GM21381 (cell line): ENCODE measurements around the gene TRIM8.
"Not testable (repeated sequence)": the region's sequence is repeated elsewhere in the genome, so short reads cannot be mapped to it uniquely, and the experiment has no call there.

Source experiments
- ATAC-seq: cut with Tn5 transposase; IDR thresholded peaks from one replicate; pipeline ENCODE4 v1.9.1; 2021; ENCODE audit warnings: mild to moderate bottlenecking, moderate library complexity; ENCODE audit not compliant: unreplicated experiment

The TRIM8 gene

DNA sequence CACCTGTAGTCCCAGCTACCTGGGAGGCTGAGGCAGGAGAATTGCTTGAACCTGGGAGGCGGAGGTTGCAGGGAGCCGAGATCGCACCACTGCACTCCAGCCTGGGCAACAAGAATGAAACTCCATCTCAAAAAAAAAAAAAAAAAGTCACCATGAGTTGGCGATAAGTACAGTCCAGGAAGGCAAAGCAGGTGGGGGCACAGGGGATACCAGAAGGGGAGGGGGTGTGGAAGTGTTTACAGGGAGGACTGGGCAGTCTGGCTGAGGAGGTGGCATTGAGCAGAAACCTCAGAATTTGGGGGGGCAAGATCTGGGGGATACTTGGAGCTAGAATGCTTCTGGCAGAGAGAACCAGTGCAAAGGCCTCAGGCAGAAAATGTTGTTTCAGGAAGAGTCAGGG is 23.1 kb downstream of the TRIM8 start:
- ATAC-seq = not testable (repeated sequence)

GRCh38 chr10:102668326-102669107 is 24.2 kb downstream of the TRIM8 start:
- no peak for ATAC-seq

DNA sequence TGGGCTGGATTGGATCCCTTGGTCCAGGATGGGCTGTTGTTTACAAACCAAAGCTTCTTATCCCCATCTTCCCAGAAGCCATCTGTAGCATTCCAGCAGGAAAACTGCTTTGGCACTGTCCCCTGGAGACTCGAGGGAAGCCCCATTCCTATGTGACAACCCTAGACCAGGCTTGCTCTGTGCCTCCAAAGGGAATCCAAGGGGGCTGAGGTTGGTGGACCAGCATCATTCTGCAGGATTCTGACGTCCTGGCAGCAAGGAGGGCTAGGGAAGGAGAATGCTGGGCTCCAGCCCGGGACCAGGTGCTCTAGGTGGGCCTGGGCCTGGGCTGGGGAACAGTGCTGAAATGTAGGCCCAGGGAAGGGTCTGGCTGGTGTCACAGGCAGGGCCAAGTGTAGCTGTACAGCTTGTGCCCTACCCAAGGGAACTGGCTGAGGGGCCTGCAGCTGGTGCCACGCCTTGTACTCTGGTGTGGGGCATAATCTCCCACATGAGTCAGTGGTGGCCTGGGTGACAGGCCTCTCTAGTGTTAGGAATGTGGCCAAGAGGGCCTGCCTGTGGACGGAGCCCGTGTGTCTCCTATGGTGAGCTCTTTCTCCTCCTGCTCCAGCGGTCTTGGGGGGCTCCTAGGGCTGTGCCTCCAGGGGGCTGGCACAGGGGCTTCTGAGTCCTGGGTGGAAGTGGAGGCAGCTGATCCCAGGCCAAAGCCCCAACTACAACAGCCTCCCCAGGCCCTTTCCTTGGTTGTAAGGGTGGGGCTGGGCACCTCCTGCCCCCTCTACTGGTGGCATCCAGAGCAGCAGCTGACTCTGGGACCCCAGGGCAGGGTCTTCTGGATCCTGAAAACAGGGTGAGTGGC is 25.2 kb downstream of the TRIM8 start:
- no peak for ATAC-seq

- ATAC-seq = no peak
Measured at GRCh38 chr10:102670065-102670670, 25.9 kb downstream of the TRIM8 start.

DNA sequence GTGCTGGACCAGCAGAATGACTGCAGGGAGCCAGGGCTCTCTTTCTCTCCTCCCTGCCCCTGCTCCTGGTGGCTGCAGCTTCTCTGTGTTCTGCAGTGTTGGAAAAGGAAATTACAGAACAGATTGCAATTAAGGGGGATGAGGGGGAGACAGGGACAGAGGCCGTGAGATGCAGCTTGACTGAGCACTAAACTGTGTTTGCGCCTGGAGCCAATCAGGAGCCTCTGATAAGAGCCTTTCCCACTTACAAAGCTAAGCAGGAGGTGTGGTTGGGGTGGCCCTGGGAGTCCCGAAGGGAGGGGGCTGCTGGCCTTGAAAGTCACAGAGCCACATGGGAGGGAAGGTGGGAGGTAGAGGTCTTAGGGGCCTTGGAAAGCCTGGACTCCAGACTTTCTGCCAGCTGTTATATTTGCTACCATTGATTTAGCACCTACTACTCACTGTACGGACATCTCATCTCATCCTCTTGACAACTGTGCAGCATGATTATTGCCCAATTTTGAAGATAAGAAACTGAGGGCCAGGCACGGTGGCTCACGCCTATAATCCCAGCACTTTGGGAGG is 26.7 kb downstream of the TRIM8 start:
- no peak for ATAC-seq

DNA sequence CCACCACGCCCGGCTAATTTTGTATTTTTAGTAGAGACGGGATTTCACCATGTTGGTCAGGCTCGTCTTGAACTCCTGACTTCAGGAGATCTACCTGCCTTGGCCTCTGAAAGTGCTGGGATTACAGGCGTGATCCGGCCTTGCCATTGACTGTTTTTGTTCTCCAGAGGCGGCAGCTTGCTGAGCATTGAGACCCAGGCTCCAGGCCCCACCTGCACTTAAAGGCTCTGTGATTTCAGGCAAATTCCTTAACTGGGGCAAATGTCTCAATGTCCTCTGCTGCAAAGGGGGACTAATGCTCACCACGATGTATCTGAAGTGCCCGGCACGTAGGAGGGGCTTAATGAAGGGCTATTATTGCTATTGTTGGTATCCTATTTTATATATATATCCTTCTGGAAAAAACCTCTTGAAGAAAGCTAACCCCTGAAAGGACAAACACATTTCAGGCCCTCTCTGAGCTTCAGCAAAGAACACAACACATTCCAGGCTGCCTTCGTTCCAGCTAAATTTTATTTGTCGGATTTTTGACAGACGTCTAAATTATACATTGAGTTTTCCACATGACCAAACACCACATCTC is 29.0 kb downstream of the TRIM8 start:
- no peak for ATAC-seq

DNA sequence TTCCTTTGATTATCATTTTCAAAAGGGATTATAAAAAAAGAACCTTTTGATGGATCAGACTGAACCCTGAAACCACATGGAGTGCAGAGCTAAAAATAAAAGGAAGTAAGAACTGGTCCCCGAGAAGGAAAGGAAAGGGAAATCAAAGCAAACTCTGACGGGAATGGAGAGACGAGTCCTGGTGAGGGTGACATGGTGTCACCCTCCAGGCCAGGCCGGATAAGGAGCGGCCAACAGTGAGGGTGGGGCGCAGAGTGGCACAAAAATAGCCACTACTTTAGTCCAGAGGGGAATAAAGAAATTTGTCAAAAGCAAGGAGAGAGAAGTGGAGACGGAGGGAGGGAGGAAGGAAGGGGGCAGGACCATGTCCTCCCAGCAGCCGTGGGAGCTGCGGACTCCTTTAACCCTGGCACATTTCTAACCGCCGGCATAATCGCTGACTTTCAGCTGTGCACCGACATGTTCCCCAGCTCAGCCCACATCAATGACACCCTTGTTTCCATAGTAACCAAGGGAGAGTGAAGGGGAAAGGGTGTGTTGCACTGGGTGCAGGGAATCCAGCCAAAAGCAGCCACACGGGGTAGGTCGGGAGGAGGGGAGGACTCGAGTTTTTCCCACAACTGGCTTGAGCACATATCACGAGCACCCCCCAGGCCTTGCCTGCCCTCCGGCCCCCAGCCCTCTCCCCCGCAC is 29.7 kb downstream of the TRIM8 start:
- no peak for ATAC-seq

- no peak for ATAC-seq
Measured at GRCh38 chr10:102674566-102674965, 30.3 kb downstream of the TRIM8 start.

- ATAC-seq = no peak
Measured at GRCh38 chr10:102675011-102675665, 30.9 kb downstream of the TRIM8 start.

GRCh38 chr10:102675666-102676533 is 31.6 kb downstream of the TRIM8 start:
- ATAC-seq = no peak

DNA sequence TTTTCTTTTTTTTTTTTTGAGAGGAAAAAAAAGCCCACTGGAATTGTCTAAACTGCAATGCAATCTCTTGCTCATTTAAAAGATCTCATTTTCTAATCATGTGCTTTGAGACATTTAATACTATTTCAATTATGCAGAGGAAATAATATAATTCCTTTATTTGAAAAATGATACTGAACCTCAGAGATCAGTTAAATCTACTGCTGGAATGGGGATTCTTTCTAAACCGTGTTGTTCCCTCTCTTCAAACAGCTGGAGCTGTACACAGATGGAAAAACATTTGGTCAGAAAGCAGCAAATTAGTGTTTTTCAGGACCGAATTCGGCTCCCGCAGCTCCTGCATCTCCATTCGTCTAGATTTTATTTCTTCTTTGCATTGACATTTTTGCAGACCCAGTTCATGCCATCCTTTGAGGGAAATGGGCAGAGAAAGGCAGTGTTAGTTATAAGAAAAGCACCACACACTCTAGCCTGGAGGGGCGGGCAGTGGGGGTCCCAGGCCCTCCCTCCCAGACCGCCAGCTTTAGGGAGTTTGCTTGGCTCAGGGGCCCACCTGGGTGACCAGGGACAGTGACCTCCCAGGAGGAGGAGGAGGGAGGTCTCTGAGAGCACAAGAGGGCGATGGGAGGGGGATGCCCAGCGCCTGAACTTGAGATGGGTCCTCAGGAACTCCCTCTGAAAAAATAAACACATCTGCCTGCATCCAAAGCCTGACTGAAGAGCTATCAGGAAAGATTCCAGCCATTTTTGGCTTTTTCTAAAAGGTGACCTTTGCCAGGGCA is 32.4 kb downstream of the TRIM8 start:
- no peak for ATAC-seq

- ATAC-seq = no peak
Measured at GRCh38 chr10:102677331-102678067, 33.2 kb downstream of the TRIM8 start.

DNA sequence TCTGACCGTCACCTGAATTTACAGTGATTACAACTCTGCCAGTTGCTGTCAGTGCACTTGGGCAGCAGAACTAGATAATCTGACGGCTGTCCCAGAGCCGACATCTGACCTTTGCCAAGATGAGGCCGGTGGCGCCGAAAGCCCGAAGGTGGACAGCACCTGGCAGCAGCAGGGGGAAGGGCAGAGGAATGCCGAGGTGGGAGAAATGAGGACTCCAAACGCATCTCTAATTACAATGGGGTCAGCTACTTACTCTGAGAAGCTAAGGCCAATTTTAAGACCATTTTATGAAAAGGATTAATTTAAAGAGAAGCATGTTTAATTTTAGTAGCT is 33.8 kb downstream of the TRIM8 start:
- ATAC-seq = no peak

GRCh38 chr10:102678842-102679289 is 34.6 kb downstream of the TRIM8 start:
- no peak for ATAC-seq

- no peak for ATAC-seq
Measured at GRCh38 chr10:102679596-102679995, 35.3 kb downstream of the TRIM8 start.

- ATAC-seq = no peak
Measured at GRCh38 chr10:102681696-102682095, 37.4 kb downstream of the TRIM8 start.

GRCh38 chr10:102682416-102682815 is 38.1 kb downstream of the TRIM8 start:
- no peak for ATAC-seq

DNA sequence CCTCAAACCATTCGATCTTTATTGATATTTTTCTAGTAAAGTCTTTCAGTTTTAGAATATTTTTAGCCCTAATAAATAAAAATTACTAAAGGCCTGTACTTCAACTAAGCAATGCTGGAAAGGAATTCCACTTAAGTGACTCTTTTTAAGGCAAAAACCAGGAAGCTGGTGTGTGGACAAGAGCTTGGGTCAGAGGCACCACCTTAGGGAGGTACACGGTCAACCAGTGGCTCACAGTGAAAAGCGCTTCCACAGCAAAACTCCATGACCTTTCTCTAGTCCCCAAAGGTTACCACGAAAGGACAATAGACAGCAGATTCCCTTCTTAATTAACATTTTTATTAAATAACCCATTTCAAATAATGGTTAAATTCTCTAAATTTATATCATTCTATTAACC is 38.7 kb downstream of the TRIM8 start:
- ATAC-seq = no peak
